Caco-2 (cell line): ENCODE data around the gene MX1. TPM values are rescaled to one million over a fixed set of nuclear protein-coding genes. Genes with fewer than 3 reads are reported as not detected.

ENCODE experiments used
- BruUV-seq: library from RNA; stranded (reverse); fragments of 400-500 nt; replicated peaks from 2 replicates; lab custom pipeline; 2021; lab: Mats Ljungman, UMichigan
- CTCF ChIA-PET: fragments of 300-600 bp; sonication (Branson Sonifier 250); formaldehyde crosslinking; loops from one replicate; lab custom pipeline; 2022; ENCODE audit warnings: antibody characterized with exemption; lab: Charles Lee
- POLR2A ChIA-PET: fragments of 300-600 bp; sonication (Branson Sonifier 250); formaldehyde crosslinking; loops from one replicate; lab custom pipeline; 2022; ENCODE audit warnings: antibody characterized with exemption; lab: Charles Lee
- DNase-seq, 2 experiments: peaks; one replicate each; pipeline versions ENCODE4 v3.0.0 to v3.0.0-alpha.2; 2020 to 2022
- H3K27me3 ChIP-seq: replicated peaks from 2 replicates; pipeline ENCODE4 v1.6.0; 2011; ENCODE audit warnings: low read length; ENCODE audit not compliant: control insufficient read depth, insufficient read depth
- H3K36me3 ChIP-seq: 2 replicates; pipeline ENCODE4 v1.5.1; 2011; ENCODE audit warnings: low read length; ENCODE audit not compliant: control insufficient read depth, insufficient read depth
- H3K4me1 ChIP-seq: fragments of 250-450 bp; sonication (Bioruptor Pico); 2 replicates; pipeline ENCODE4 v1.5.1; 2020; ENCODE audit warnings: mild to moderate bottlenecking
- H3K4me3 ChIP-seq: 2 replicates; pipeline ENCODE4 v1.5.1; 2011; ENCODE audit warnings: low read depth, mild to moderate bottlenecking, control low read depth, low read length
- H3K9me3 ChIP-seq: fragments of 250-450 bp; sonication (Bioruptor Pico); 2 replicates; pipeline ENCODE4 v1.5.1; 2020; ENCODE audit warnings: mild to moderate bottlenecking, moderate library complexity
- H3K27ac Mint-ChIP-seq: one replicate; pipeline ENCODE4 v1.8.0; 2022; ENCODE audit warnings: mixed read lengths; ENCODE audit not compliant: unreplicated experiment
- H3K27me3 Mint-ChIP-seq: one replicate; pipeline ENCODE4 v1.8.0; 2022; ENCODE audit warnings: mixed read lengths; ENCODE audit not compliant: insufficient read depth, unreplicated experiment
- H3K36me3 Mint-ChIP-seq: one replicate; pipeline ENCODE4 v1.8.0; 2022; ENCODE audit warnings: mild to moderate bottlenecking, mixed read lengths; ENCODE audit not compliant: insufficient read depth, unreplicated experiment
- H3K4me1 Mint-ChIP-seq: one replicate; pipeline ENCODE4 v1.8.0; 2022; ENCODE audit warnings: low read depth, mixed read lengths; ENCODE audit not compliant: unreplicated experiment
- H3K4me3 Mint-ChIP-seq: one replicate; pipeline ENCODE4 v1.8.0; 2022; ENCODE audit warnings: mild to moderate bottlenecking, moderate library complexity, mixed read lengths; ENCODE audit not compliant: unreplicated experiment
- H3K9me3 Mint-ChIP-seq: one replicate; pipeline ENCODE4 v1.8.0; 2022; ENCODE audit warnings: mixed read lengths; ENCODE audit not compliant: unreplicated experiment
- CTCF ChIP-seq, 2 experiments: fragments of 200-600 bp in 1 of 2; IDR thresholded peaks; 1 replicate in 1 of 2; 2 replicates in 1 of 2; pipeline versions ENCODE4 v1.5.1 to v1.8.0; 2011 to 2022; ENCODE audit warnings: antibody characterized with exemption in 1 of 2, control low read depth in 1 of 2, inconsistent platforms in 1 of 2, low read depth in 1 of 2, low read length in 1 of 2, mild to moderate bottlenecking in 1 of 2, moderate library complexity in 1 of 2; ENCODE audit not compliant: insufficient read depth in 1 of 2, severe bottlenecking in 1 of 2, unreplicated experiment in 1 of 2
- intact Hi-C: fragments of 100-400 bp; cut with micrococcal nuclease; formaldehyde crosslinking; loops from one replicate; pipeline ENCODE4 v1.10.0; 2022; ENCODE audit not compliant: unreplicated experiment
- total RNA-seq: library from RNA; stranded (reverse); gene quantifications from 2 replicates; pipeline ENCODE4 v1.2.3, GENCODE V29; 2022

Gene MX1
- total RNA-seq, 1 experiment from 2014 or later, result 18.9 TPM

- ChIA-PET CTCF (no interaction called here), POLR2A (no interaction called here)
- no peaks in the 10 kb centered on the region for H3K27me3 Mint-ChIP-seq
- no peaks in the 10 kb centered on the region for H3K27me3 ChIP-seq
- H3K36me3 ChIP-seq, result no peaks in the 10 kb centered on the region
- BruUV-seq, result no TSS peak
- no peaks in the 10 kb centered on the region for H3K4me1 ChIP-seq
- H3K4me1 Mint-ChIP-seq, result no peaks in the 10 kb centered on the region
- peaks cover 30% of the 10 kb centered on the region for H3K9me3 Mint-ChIP-seq
- intact Hi-C loops, result no loop called here
- H3K27ac Mint-ChIP-seq, result no peak overlapping the region
- H3K9me3 ChIP-seq, result peaks cover 8% of the 10 kb centered on the region; the same call in 1 of the 2 replicates
- no peak for TF ChIP-seq CTCF (IDR thresholded peaks at IDR 0.05; ENCODE audit: insufficient read depth in 1 of 2, low read depth in 1 of 2, low read length in 1 of 2, severe bottlenecking in 1 of 2, unreplicated experiment in 1 of 2)
- no peaks in the 10 kb centered on the region for H3K36me3 Mint-ChIP-seq
- no peak overlapping the region for H3K4me3 ChIP-seq
- DNase-seq, result no peak
- H3K4me3 Mint-ChIP-seq, result no peak overlapping the region
Observed at GRCh38 chr21:41438425-41439113, 12.5 kb downstream of the MX1 start.

DNA sequence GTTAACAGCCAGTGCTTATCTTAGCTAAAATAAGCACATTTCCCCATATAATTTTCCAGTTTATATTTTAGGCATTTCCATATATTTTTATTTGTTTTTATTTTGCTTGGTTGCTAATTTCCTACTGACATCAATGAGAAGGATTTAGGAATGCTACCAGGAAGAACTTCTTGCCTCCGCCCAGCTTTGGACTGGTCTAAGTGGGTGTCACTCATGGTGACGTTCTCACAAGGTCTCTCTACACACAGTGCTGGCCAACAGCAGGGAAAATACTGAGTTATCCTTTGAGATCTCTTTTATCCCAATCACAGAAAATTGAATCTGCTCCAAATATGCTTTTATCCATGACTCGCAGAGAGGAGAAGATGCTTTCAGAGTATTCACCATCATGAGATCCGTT, 13.2 kb downstream of the MX1 start:
- CTCF ChIA-PET, result no interaction called here
- no TSS peak for BruUV-seq
- peaks cover 8% of the 10 kb centered on the region; the same call in 1 of the 2 replicates for H3K9me3 ChIP-seq
- no peak for DNase-seq
- H3K9me3 Mint-ChIP-seq, result peaks cover 26% of the 10 kb centered on the region
- no peaks in the 10 kb centered on the region for H3K36me3 ChIP-seq
- no peak overlapping the region for H3K27ac Mint-ChIP-seq
- no peak for TF ChIP-seq CTCF (IDR thresholded peaks at IDR 0.05; ENCODE audit: insufficient read depth in 1 of 2, low read depth in 1 of 2, low read length in 1 of 2, severe bottlenecking in 1 of 2, unreplicated experiment in 1 of 2)
- H3K4me1 ChIP-seq, result no peaks in the 10 kb centered on the region
- H3K27me3 Mint-ChIP-seq, result no peaks in the 10 kb centered on the region
- H3K4me3 Mint-ChIP-seq, result no peak overlapping the region
- intact Hi-C loops, result no loop called here
- H3K4me3 ChIP-seq, result no peak overlapping the region
- H3K4me1 Mint-ChIP-seq, result no peaks in the 10 kb centered on the region
- H3K27me3 ChIP-seq, result no peaks in the 10 kb centered on the region
- POLR2A ChIA-PET, result no interaction called here
- no peaks in the 10 kb centered on the region for H3K36me3 Mint-ChIP-seq

DNA sequence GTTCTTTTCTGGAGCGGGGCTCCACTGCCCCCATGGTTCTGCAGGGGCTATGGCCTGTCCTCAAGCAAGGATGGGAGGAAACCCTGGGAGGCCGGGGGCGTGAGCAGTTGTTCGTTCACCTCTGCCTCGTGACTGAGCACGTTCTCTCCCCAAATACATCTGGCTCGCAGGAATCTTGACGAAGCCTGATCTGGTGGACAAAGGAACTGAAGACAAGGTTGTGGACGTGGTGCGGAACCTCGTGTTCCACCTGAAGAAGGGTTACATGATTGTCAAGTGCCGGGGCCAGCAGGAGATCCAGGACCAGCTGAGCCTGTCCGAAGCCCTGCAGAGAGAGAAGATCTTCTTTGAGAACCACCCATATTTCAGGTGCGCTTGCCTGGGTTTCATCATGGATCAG, 15.5 kb downstream of the MX1 start:
- H3K27ac Mint-ChIP-seq, result no peak overlapping the region
- Histone ChIP-seq H3K9me3 (no peaks in the 10 kb centered on the region), H3K36me3 (no peaks in the 10 kb centered on the region), H3K4me3 (no peak overlapping the region), H3K27me3 (no peaks in the 10 kb centered on the region), H3K4me1 (peaks cover 9% of the 10 kb centered on the region)
- H3K27me3 Mint-ChIP-seq, result no peaks in the 10 kb centered on the region
- TF ChIP-seq CTCF (IDR thresholded peaks at IDR 0.05; ENCODE audit: insufficient read depth in 1 of 2, low read depth in 1 of 2, low read length in 1 of 2, severe bottlenecking in 1 of 2, unreplicated experiment in 1 of 2), result no peak
- no peak for DNase-seq
- ChIA-PET CTCF (no interaction called here), POLR2A (no interaction called here)
- no TSS peak for BruUV-seq
- H3K36me3 Mint-ChIP-seq, result peaks cover 2% of the 10 kb centered on the region
- intact Hi-C loops, result no loop called here
- peaks cover 3% of the 10 kb centered on the region for H3K9me3 Mint-ChIP-seq
- H3K4me3 Mint-ChIP-seq, result no peak overlapping the region
- peaks cover 2% of the 10 kb centered on the region for H3K4me1 Mint-ChIP-seq
